ENCODE measurements around the gene TMEM44. TPM values are rescaled to one million over a fixed set of nuclear protein-coding genes. Genes with fewer than 3 reads are reported as not detected.

The TMEM44 gene
- total and polyA plus RNA-seq, 8 donors, result 13.4 to 46.2 (median 34.9) TPM

GRCh38 chr3:194559530-194559929 lies 73.7 kb downstream of the TMEM44 start:
- Histone ChIP-seq H3K9me3 (no peaks in the 10 kb centered on the region), H3K27me3 (no peaks in the 10 kb centered on the region), H3K4me1 (peaks cover 0 to 15% of the 10 kb centered on the region in 2 donors), H3K4me3 (no peak overlapping the region), H3K36me3 (no peaks in the 10 kb centered on the region), H3K27ac (no peak overlapping the region)
- intact Hi-C loops (cut with DNase I), result no loop called here
- DNase-seq (no peak), ATAC-seq (no peak)
- no peak for TF ChIP-seq CTCF (IDR thresholded peaks at IDR 0.05)

- peaks cover 0 to 7% of the 10 kb centered on the region in 2 donors for H3K4me1 ChIP-seq
- H3K36me3 ChIP-seq, result no peaks in the 10 kb centered on the region
- no peaks in the 10 kb centered on the region for H3K27me3 ChIP-seq
- intact Hi-C loops (cut with DNase I), result no loop called here
- no peak for TF ChIP-seq CTCF (IDR thresholded peaks at IDR 0.05)
- peak overlapping the region in 1 of 2 donors; percentile 6 for H3K4me3 ChIP-seq
- H3K9me3 ChIP-seq, result no peaks in the 10 kb centered on the region
- DNase-seq (no peak), ATAC-seq (no peak)
- no peak overlapping the region for H3K27ac ChIP-seq
Measured at GRCh38 chr3:194556086-194557056, 76.8 kb downstream of the TMEM44 start.

GRCh38 chr3:194555175-194556062 lies 77.8 kb downstream of the TMEM44 start:
- H3K27me3 ChIP-seq, result no peaks in the 10 kb centered on the region
- DNase-seq, result no peak

GRCh38 chr3:194554473-194555123 lies 78.6 kb downstream of the TMEM44 start:
- H3K36me3 ChIP-seq, result no peaks in the 10 kb centered on the region
- DNase-seq, result no peak
- no peak overlapping the region for H3K27ac ChIP-seq
- ATAC-seq, result no peak
- no peaks in the 10 kb centered on the region for H3K9me3 ChIP-seq
- TF ChIP-seq CTCF (IDR thresholded peaks at IDR 0.05), result no peak
- H3K4me3 ChIP-seq, result no peak overlapping the region
- H3K27me3 ChIP-seq, result no peaks in the 10 kb centered on the region
- intact Hi-C loops (cut with DNase I), result no loop called here
- H3K4me1 ChIP-seq, result no peaks in the 10 kb centered on the region

More at GRCh38 chr3:194555175-194556062, 77.8 kb downstream of the TMEM44 start:
- H3K36me3 ChIP-seq, result no peaks in the 10 kb centered on the region
- no peak for ATAC-seq
- H3K4me3 ChIP-seq, result no peak overlapping the region
- intact Hi-C loops (cut with DNase I), result no loop called here
- H3K4me1 ChIP-seq, result no peaks in the 10 kb centered on the region
- H3K9me3 ChIP-seq, result no peaks in the 10 kb centered on the region
- TF ChIP-seq CTCF (IDR thresholded peaks at IDR 0.05), result no peak
- H3K27ac ChIP-seq, result no peak overlapping the region
